HepG2 (cell line): ENCODE measurements around the gene TTBK1. TPM values are rescaled to one million over a fixed set of nuclear protein-coding genes. Genes with fewer than 3 reads are reported as not detected.

Experiments used
- BCLAF1 ChIP-seq: fragments of 450-650 bp; IDR thresholded peaks from 2 replicates; pipeline ENCODE4 v1.6.1; 2017; ENCODE audit warnings: mild to moderate bottlenecking
- HNRNPK ChIP-seq: fragments of 200-400 bp; formaldehyde crosslinking; IDR thresholded peaks from 2 replicates; pipeline ENCODE4 v1.6.1; 2018; ENCODE audit warnings: low read length, low read depth, moderate library complexity, mild to moderate bottlenecking; ENCODE audit not compliant: poor library complexity, severe bottlenecking
- RAD21 ChIP-seq: fragments of 450-650 bp; formaldehyde crosslinking; IDR thresholded peaks from 2 replicates; pipeline ENCODE4 v1.5.0; 2020; ENCODE audit warnings: mild to moderate bottlenecking
- RXRB ChIP-seq: IDR thresholded peaks from 2 replicates; pipeline ENCODE4 v1.6.1; 2016; ENCODE audit warnings: borderline replicate concordance, missing genetic modification reagents, missing compliant biosample characterization
- SMC3 ChIP-seq: IDR thresholded peaks from 2 replicates; pipeline ENCODE4 v1.6.1; 2011; ENCODE audit warnings: low read length, improper control_type of control experiment
- TFDP2 ChIP-seq: sonication (generic); formaldehyde crosslinking; IDR thresholded peaks from 2 replicates; pipeline ENCODE4 v1.4.0; 2020; ENCODE audit warnings: missing genetic modification reagents
- ZFP37 ChIP-seq: sonication (generic); formaldehyde crosslinking; IDR thresholded peaks from 2 replicates; pipeline ENCODE4 v1.4.0; 2020; ENCODE audit warnings: missing genetic modification reagents, borderline replicate concordance
- ZHX2 ChIP-seq, 2 experiments: sonication (generic) in 1 of 2; formaldehyde crosslinking in 1 of 2; IDR thresholded peaks; 2 replicates each; pipeline versions ENCODE4 v1.6.1 to v1.9.0; 2014 to 2022; ENCODE audit warnings: antibody characterized with exemption in 1 of 2, borderline replicate concordance in 1 of 2, inconsistent platforms in 1 of 2, low read depth in 1 of 2, missing genetic modification reagents in 1 of 2
- ZNF224 ChIP-seq: sonication (generic); formaldehyde crosslinking; IDR thresholded peaks from 2 replicates; pipeline ENCODE4 v1.5.0; 2020; ENCODE audit warnings: mild to moderate bottlenecking, missing genetic modification reagents
- ZNF354B ChIP-seq: sonication (generic); formaldehyde crosslinking; IDR thresholded peaks from 2 replicates; pipeline ENCODE4 v1.8.0; 2022; ENCODE audit warnings: mild to moderate bottlenecking, missing genetic modification reagents
- ZNF761 ChIP-seq: sonication (generic); formaldehyde crosslinking; conservative IDR thresholded peaks from 2 replicates; pipeline ENCODE4 v1.4.0; 2020; ENCODE audit warnings: mild to moderate bottlenecking, missing genetic modification reagents
- ZNF772 ChIP-seq: sonication (generic); formaldehyde crosslinking; IDR thresholded peaks from 2 replicates; pipeline ENCODE4 v1.5.0; 2020; ENCODE audit warnings: mild to moderate bottlenecking, missing genetic modification reagents
- ZNF839 ChIP-seq: sonication (generic); formaldehyde crosslinking; IDR thresholded peaks from 2 replicates; pipeline ENCODE4 v1.4.0; 2020; ENCODE audit warnings: missing genetic modification reagents, mild to moderate bottlenecking, borderline replicate concordance
- polyA plus RNA-seq, 8 experiments: library from polyadenylated mRNA; depleted of rRNA in 3 of 8; stranded (reverse) in 7 of 8; unstranded in 1 of 8; fragments of >200 nt; fragmentation: Illumina TruSeq in 4 of 8; extraction: Trizol in 4 of 8; gene quantifications; 2 replicates each; pipeline versions ENCODE4 v1.2.1 to v1.2.3, GENCODE V29; 2011 to 2016; ENCODE audit warnings: low read depth in 4 of 8, missing spikeins in 1 of 8, mixed read lengths in 1 of 8; ENCODE audit not compliant: insufficient read depth in 1 of 8
- total RNA-seq, 5 experiments: library from RNA; depleted of rRNA; stranded (reverse); fragments of >200 nt; fragmentation: Illumina TruSeq; extraction: Trizol; gene quantifications; 2 replicates each; pipeline ENCODE4 v1.2.3, GENCODE V29; 2016; ENCODE audit warnings: low read depth in 1 of 5
- TF ChIP-seq, protein P1 (sequence below): sonication (generic); formaldehyde crosslinking; IDR thresholded peaks from 2 replicates; pipeline ENCODE4 v1.4.0; 2020; ENCODE audit warnings: low read depth, mild to moderate bottlenecking, missing genetic modification reagents
- TF ChIP-seq, protein P2 (sequence below): sonication (generic); formaldehyde crosslinking; IDR thresholded peaks from 2 replicates; pipeline ENCODE4 v1.4.0; 2020; ENCODE audit warnings: missing genetic modification reagents, borderline replicate concordance

The TTBK1 gene
- total and polyA plus RNA-seq, 2 of the 13 experiments (the other 11 are each of a cell fraction or from before 2014, with no cell fraction given), result 0.24 to 0.33 TPM

GRCh38 chr6:43297644-43298564 lies 54.6 kb downstream of the TTBK1 start, which contains the start of gene SLC22A7 (continued):
- TF ChIP-seq RAD21 (CRISPR knock-in tag) (peak; percentile 4; the same call in 1 of the 2 replicates), ZNF761 (CRISPR knock-in tag) (no peak), ZNF224 (CRISPR knock-in tag) (peak; percentile 85; the same call in 1 of the 2 replicates), RXRB (CRISPR knock-in tag) (peak; percentile 74), ZNF354B (CRISPR knock-in tag) (no peak), SMC3 (no peak), BCLAF1 (no peak), ZNF839 (CRISPR knock-in tag) (peak; percentile 68; the same call in 1 of the 2 replicates), ZFP37 (CRISPR knock-in tag) (no peak), TFDP2 (no peak), ZNF772 (CRISPR knock-in tag) (0 out of 2 replicates have a peak, but pooled peaks have one; percentile 29), HNRNPK (no peak), ZHX2 (IDR thresholded peaks at IDR 0.05; ENCODE audit: low read depth) (peak; percentile 21; the same call in 1 of the 2 replicates), ZHX2 (CRISPR knock-in tag; IDR thresholded peaks at IDR 0.05; ENCODE audit: borderline replicate concordance) (no peak)
- TF ChIP-seq, protein P1, sequence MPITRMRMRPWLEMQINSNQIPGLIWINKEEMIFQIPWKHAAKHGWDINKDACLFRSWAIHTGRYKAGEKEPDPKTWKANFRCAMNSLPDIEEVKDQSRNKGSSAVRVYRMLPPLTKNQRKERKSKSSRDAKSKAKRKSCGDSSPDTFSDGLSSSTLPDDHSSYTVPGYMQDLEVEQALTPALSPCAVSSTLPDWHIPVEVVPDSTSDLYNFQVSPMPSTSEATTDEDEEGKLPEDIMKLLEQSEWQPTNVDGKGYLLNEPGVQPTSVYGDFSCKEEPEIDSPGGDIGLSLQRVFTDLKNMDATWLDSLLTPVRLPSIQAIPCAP, result no peak
- TF ChIP-seq, protein P2, sequence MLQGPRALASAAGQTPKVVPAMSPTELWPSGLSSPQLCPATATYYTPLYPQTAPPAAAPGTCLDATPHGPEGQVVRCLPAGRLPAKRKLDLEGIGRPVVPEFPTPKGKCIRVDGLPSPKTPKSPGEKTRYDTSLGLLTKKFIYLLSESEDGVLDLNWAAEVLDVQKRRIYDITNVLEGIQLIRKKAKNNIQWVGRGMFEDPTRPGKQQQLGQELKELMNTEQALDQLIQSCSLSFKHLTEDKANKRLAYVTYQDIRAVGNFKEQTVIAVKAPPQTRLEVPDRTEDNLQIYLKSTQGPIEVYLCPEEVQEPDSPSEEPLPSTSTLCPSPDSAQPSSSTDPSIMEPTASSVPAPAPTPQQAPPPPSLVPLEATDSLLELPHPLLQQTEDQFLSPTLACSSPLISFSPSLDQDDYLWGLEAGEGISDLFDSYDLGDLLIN (CRISPR knock-in tag), result no peak
